Stimulated activated CD8-positive, alpha-beta memory T cell treated with anti-CD3 and anti-CD28 coated beads, Interleukin-4, amount 100 ng/mL, for 1 hour (primary cell): ENCODE data around the gene SHISA7.

Experiments
- DNase-seq, 2 donors: peaks; one replicate each; pipeline ENCODE4 v3.0.0-alpha.2; 2020; ENCODE audit warnings: low read depth in 2 of 2, low spot score in 1 of 2

Gene SHISA7

DNA sequence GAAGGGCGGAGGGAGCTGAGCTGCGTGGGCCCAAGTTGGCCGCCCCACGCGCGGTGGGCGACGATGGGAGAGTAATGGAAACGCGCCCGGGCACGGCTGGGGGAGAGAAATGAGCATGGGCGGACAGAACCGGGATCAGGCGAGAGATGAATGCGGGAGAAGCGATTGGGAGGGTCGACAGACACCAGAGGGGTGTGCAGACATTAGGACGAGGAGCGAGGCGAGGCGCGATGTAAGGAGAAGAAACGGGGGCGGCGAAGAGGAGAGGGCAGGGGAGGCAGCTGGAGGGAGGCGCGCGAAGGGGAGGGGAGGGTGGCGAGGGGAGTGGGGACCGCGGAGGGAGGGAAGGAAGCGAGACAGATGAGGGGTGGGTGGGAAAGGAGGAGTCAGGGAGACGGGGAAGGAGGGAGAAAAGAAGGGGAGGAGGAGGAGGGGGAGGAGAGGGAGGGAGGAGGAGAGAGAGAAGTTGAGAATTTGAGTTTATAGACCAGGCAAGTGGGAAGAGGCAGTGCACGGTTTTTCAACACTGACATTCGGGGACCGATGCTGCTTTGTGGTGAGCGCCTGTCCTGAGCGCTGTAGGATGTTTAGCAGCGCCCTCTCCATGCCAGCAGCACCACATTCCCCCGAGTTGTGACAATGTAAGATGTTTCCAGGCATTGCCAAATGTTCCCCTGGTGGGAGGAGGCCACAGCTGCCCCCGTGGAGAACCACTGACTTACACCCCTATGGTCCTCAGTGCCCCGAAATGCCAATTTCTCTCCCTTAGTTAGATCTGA, at the start of gene SHISA7:
Gene SHISA7 (minus strand): TSS at position 256 of the 779 bp plus-strand sequence. CDS start 437 bp downstream, outside the sequence.
- DNase-seq, result no peak

DNA sequence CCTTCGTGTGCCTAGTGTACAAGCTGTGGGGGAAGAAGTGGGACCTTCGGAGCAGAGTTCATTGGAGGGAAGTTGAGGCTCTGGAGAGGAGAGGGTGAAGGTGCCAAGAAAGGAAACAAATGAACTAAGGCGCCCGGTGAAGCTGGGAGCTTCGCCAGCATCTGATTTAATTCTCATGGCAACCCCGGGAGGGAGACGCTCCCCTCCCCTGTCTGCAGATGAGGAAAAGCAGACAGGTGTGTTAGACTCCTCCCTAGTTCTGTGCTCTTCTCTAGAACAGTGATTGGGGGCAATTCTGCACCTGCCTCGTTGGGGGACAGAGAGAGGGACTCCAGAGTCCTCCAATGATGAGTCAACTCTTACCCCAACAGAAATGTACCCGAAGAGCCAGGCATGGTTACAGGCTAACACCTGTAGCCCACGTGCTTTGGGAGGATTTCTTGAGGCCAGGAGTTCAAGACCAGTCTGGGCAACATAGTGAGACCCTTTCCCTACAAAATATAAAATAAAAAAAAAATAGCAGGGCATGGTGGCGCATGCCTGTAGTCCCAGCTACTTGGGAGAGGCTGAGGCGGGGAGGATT, 49.4 kb upstream of the SHISA7 start:
- DNase-seq, result no peak

DNA sequence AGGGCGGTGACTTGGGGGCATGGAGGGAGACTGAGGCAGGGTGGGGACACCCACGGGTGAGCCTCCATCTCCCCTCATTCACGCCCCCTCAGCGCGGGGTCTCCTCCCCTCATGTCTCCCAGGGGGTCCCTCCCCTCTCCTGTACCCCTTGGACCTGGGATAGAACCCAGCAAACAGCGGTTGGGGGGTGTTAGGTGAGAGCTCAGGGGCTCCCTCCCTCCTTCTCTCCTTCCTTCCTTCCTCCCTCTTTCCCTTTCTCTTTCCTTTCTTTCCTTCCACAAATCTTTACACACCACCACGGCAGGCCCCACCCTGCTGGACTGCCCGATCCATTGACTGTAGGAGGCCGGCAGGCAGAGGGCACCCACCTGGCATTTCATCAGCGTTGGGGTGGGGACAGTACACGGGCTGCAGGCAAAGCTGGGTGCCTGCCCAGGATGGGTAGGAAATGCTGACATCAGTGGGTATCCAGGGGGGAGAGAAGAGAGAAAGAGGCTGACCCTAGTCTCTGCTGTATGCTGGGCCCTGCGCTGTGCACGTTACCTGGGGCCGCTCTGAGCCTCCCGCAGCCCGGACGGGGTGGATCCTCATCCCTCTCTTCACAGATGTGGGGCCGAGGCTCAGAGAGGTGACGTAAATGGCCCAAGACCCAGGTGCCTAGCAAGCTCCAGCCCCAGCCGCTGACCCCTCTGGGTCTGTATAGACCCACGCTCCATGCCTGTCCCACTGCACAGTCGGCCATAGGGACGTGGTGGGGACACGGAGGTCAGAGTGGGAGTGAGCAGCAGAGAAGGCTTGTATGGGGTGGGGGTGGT, 48.7 kb upstream of the SHISA7 start:
- no peak for DNase-seq

DNA sequence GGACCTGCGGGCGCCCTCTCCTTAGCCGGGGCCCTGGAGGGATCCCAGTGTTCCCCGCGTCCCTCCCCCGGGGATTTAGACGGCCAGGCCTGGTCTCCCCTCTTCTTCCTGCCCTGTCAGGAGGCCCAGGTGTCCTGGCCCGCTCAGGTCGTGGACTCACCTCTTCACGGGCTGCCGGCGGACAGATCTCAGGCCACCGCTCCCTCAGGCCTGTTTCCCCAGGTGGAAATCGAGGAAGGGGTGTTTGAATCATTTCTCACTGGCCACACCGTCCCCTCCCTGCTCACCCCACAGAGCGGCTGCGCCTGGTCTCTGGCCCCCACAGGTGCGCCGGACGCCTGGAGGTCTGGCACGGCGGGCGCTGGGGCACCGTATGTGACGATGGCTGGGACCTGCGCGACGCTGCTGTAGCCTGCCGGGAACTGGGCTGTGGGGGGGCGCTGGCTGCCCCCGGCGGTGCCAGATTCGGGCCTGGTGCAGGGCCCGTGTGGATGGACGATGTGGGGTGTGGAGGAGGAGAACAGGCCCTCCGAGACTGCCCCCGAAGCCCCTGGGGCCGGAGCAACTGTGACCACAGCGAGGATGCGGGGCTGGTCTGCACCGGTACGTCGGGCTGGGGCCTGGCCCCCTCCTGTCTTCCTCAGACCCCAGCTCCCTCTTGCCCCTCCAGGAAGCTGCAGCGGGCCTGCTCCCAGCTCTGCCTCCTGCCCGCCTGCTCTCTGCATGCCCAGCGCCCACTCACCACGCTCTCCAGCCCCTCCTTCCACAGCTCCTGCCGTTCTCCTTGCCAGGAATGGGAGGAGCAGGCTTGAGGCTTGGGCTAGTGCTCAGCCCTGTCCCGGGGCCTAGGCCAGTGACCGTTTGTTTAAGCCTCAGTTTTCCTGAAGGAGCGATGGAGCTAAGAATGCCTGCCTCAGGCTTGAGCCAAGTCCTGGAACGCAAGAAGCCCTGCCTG, 47.7 kb upstream of the SHISA7 start:
- DNase-seq, result no peak

DNA sequence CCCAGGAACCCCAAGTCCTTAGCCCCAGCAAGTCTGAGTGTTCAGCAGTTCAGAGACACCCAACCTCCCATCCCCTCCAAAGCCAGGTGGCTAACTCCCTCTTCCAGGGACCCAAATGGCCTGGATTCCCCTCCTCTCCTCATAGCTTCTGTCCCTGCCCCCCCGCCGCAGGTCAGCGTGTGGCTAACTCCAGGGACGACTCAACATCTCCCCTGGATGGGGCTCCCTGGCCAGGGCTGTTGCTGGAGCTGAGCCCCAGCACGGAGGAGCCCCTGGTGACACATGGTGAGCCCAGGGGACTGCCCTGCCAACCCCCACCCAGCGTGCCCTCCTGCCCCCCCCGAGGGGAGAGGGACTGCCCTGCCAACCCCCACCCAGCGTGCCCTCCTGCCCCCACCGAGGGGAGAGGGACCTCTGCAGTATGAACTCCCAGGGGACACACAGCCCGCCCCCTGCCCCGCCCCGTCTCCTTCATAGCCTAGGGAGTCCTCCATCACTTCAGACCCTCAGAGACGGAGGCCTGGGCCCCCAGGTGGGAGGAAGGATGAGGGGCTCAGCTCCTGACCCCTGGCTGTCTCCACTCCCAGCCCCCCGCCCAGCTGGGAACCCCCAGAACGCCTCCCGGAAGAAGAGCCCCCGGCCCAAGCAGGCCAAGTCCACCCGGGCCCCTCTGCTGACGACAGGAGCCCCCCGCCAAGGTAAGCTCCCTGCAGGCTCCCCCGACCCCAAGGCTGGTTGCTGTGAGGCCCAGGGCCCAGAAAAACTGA, 46.8 kb upstream of the SHISA7 start:
- DNase-seq, result no peak

DNA sequence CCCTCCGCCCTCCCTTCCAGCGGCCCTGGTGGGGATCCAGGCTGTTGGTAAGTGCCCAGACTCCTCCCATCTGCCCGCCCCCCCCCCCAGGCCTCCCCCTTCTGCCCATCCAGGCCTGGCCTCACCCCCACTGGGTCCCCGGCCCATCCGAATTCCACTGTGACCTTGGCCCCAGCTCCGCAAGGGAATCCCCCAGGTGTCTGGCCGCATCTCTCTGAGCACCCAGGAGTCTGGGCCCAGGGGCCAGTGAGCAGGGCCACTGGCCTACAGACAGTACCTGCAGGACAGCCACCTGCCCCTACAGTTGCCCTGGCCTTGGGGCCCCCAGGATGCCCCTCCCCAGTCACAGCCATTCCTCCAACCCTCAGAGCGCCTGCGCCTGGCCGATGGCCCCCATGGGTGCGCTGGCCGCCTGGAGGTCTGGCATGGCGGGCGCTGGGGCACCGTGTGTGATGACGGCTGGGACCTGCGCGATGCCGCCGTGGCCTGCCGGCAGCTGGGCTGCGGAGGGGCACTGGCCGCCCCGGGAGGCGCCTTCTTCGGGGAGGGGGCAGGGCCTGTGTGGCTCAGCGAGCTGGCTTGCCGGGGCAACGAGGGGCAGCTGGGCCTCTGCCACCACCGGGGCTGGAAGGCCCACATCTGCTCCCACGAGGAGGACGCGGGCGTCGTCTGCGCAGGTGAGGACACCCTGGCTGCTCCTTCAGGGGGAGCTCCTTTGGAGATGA, 46.0 kb upstream of the SHISA7 start:
- DNase-seq, result no peak

DNA sequence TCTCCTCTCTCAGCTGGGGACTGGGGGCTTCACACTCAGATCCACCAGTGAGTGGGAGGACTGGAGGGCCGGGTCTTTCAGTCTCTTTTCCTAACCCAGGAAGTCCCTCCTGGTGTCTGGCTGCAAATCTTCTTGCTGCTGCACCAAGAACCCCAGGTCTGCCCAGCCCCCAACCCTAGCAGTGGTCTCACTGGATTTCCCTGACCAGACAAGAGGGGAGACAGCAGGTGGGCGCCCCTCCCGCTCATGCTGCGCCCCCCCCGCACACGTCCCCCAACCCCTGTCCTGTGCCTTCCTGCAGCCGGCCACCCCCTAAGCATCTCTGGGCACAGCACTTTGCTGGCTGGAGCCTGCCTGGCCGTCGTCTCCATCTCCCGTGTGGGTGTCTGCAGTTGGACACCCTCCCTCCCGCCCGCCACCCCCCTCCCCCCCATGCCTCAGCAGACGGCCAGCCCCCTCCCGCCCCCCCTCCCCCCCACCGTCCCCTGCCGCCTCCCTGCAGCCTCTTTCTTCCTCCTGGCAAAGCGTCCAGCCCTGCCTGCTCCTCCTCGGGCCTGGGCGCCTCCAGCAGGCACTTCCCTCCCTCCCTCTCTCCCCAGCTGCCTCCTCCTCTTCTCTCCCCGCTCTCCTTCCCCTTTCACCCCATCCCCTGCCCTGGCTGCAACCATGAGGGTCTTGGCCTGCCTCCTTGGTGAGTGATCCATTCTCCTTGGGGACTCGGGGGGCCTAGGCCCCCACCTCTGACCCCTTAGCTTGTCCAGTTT, 45.0 kb upstream of the SHISA7 start, which contains the start of gene SSC5D:
Gene SSC5D (plus strand): TSS at position 513 of the 764 bp plus-strand sequence. CDS start 154 bp downstream, at position 667.
- DNase-seq, result no peak

DNA sequence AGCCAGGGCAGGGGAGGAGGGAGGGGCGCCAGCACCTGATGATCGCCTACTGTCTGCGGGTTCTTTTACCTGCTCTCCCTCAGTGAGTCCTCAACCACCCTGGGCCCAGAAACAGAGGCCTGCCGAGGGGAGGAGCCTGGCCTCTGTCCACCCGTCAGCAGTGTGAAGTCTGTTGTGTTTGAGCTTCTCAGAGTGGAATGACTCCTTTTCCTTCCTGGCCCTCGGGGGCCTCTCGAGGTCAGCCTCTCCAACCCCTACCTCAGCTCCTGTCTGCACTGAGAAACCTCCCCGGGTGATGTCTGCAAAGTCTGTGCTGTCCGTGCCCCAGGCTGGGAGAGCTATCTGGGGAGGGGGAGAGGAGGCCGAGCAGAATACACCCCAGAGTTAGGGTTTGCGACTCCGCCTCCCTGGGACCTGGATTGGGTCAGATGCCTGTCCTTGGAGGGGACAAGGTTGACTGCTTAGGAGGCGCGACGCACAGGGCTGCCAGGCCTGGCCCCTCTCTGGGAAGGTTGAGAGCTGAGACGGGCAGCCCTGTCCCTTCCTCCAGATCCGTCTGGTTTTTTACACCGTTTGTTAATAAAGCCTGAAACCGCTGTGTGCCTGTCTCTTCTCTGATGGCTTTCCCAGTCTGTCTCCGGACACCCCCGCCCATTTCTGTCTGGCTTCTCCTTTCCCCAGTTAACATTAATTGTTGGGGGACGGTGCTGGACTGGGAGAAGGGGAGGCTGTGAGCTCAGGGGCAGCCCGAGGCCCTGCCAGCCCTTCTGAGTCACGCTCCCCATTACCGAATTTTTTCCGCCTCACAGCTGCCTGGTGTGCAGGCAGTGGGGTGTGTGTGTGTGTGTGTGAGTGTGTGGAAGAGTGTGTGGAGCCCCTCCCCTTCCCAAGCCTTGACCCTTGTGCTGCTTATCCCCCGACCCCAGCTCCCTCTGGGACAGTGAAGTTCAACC, 44.1 kb upstream of the SHISA7 start:
- DNase-seq, result no peak

DNA sequence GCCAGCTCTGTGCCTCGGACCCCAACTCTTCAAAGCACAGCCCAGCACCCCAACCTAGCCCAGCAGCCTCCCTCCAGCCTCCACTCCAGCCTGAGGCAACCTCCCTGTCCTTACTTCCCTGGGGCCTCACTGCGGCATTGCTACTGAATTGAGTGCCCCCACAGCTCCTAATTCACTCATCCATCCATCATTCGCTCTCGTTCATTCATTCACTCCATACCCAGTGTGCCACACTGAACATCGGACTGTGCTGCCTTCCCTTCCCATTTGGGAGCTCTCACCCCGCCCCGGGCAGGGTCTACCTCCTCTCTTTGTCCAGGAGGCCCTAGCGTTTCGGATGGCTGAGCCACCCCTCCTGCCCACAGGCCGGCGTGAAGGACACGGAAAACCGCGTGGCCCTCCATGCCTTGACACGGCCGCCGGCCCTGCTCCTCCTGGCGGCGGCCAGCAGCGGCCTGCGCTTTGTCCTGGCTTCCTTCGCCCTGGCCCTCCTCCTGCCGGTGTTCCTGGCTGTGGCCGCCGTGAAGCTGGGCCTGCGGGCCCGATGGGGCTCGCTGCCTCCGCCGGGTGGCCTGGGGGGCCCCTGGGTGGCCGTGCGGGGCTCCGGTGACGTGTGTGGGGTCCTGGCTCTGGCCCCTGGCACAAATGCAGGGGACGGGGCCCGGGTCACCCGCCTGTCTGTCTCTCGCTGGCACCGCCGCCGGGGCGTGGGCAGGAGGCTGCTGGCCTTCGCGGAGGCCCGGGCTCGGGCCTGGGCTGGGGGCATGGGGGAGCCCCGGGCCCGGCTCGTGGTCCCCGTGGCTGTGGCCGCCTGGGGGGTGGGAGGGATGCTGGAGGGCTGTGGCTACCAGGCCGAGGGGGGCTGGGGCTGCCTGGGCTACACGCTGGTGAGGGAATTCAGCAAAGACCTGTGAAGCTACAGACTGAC, 43.2 kb upstream of the SHISA7 start:
- no peak for DNase-seq

DNA sequence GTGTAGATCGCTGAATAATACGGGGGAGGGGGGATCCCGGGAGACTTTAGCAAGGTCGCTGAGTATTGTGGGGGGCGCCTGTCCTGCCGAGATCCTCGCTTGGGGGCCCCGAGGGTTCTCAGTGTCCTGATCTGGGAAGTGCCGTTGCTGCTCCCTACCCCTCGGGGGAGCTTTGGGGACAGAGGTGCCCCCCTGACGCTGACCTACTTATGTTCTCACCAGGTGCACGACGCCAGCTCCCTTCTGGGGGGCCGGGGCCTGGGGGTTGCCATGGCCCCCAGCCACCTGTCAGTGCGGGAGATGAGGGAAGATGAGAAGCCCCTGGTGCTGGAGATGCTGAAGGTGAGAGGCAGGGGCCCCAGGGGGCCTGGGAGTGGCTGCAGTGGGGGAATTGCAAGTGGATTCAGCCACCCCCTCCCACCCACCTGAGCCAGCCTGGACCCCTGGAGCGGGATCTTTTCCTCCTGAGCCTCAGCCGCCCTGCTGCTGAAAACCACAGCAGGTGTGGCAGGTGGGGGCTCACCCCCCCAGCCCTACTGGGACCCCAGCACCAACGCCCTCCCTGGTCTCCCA, 42.4 kb upstream of the SHISA7 start:
- DNase-seq, result no peak

DNA sequence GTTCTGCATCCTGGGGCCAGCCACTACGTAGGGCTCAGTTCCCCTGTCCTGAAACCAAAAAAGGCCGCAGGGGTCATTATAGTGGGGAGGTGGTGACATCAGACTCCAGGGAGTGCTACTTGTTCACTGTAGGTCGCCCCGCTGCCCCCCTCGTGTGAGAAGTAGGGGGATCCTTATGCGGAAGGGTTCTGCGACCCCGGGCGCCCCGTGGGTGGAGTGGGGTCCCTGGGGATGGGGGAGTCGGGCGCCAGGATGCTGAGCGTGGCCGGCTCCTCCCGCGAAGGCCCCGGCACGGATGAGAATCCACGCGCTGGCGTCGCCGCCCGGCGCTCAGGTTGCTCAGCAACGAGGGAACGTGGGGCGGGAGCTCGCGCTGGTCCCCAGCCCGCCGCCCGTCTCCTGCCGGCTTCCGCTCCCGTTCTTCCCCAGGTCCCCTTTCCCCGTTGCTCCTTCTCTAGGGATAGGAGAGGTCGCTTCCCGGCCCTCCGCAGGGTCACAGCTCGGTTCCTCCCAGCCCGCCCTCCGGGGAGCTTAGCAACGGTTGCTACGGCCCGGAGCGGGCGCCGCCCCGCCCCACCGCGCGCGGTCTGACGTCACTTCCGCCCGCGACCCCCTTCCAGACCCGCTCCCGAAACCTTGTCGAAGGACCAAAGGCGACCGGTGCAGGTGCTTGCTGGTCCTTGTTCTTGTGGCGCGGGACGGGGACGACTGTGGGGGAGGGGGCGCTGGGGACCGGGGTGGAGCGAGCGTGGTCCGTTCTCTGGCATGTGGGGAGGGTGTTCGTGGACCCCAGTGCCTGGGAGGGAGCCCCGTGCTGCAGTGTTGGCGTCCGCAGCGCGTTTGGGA, 41.7 kb upstream of the SHISA7 start, which contains the start of gene NAT14:
Gene NAT14 (plus strand): TSS at position 596 of the 846 bp plus-strand sequence. CDS start 521 bp downstream, outside the sequence.
- no peak for DNase-seq

DNA sequence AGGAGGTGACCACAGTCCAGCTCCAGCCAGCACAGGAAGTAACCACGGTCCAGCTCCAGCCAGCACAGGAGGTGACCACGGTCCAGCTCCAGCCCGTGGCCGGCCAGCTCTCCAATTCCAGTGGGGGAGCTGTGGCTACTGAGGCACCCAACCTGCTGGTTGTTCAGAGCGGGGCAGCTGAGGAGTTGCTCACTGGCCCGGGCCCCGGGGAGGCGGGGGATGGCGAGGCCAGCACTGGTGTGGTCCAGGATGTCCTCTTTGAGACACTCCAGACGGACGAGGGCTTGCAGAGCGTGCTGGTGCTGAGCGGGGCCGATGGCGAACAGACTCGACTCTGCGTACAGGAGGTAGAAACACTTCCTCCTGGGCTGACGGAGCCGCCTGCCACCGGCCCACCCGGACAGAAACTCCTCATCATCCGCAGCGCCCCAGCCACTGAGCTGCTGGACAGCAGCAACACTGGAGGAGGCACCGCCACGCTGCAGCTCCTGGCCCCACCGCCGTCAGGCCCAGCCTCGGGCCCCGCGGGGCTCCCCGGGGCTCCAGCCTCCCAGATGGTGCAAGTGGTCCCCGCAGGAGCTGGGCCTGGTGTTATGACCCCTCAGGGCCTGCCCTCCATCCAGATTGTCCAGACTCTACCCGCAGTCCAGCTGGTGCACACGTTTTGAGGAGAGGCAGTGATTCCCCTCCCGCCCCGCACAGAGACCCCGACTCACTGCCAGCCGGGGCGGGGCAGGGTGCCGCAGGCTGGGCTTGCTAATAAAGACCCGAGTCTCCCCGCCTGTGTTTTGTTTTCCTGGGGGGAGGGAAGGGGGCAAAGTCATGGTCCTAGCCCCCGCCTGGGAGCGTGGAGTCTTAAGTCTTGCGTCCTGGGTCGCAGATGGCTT, 40.8 kb upstream of the SHISA7 start:
- no peak for DNase-seq

DNA sequence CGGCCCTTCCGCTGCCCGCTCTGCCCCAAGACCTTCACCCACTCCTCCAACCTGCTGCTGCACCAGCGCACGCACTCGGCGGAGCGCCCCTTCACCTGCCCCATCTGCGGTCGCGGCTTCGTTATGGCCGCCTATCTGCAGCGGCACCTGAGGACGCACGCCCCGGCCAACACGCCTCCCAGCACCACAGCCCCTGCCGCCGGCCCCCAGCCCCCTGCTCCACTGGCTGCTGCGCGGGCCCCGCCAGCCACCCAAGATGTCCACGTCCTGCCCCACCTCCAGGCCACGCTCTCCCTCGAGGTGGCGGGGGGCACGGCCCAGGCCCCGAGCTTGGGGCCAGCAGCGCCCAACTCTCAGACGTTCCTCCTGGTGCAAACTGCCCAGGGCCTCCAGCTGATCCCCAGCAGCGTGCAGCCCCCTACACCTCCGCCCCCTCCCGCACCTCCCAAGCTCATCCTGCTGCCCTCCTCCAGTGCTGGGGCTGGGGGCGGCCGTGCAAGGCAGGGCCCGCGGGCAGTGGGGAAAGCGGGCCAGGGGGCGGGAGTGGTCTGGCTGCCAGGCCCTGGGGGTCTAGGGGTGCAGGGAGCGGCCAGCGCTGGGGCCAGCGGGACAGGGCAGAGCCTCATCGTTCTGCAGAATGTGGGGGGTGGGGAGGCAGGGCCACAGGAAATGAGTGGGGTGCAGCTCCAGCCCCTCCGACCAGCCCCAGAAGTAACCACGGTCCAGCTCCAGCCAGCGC, 40.0 kb upstream of the SHISA7 start:
- DNase-seq, result no peak
